Esophagus squamous epithelium (tissue), 5 donors: ENCODE data around the gene CCDC124. TPM values are rescaled to one million over a fixed set of nuclear protein-coding genes. Genes with fewer than 3 reads are reported as not detected.
"Not testable (repeated sequence)": the region's sequence is repeated elsewhere in the genome, so short reads cannot be mapped to it uniquely, and the experiment has no call there.

Source experiments
- DNase-seq: peaks from one replicate; lab custom pipeline; 2025; lab: John Stamatoyannopoulos, UW
- H3K27ac ChIP-seq, 4 donors: fragments of 200-600 bp; sonication (generic); one replicate each; pipeline ENCODE4 v1.5.1; 2016 to 2019; ENCODE audit warnings: mild to moderate bottlenecking in 1 of 4
- H3K27me3 ChIP-seq, 4 donors: fragments of 200-600 bp; sonication (generic); 1 replicate in 3 of 4; 2 replicates in 1 of 4; pipeline versions ENCODE4 v1.5.1 to v1.6.0; 2017 to 2021; ENCODE audit warnings: antibody characterized with exemption in 1 of 4
- H3K36me3 ChIP-seq, 3 donors: fragments of 200-600 bp; sonication (generic); one replicate each; pipeline ENCODE4 v1.5.1; 2016 to 2019
- H3K4me1 ChIP-seq, 3 donors: fragments of 200-600 bp; sonication (generic); one replicate each; pipeline ENCODE4 v1.5.1; 2017 to 2019
- H3K4me3 ChIP-seq, 4 donors: fragments of 200-600 bp; sonication (generic); 1 replicate in 3 of 4; 2 replicates in 1 of 4; pipeline ENCODE4 v1.5.1; 2016 to 2019; ENCODE audit warnings: mild to moderate bottlenecking in 2 of 4, moderate library complexity in 1 of 4
- H3K9me3 ChIP-seq, 3 donors: fragments of 200-600 bp; sonication (generic); one replicate each; pipeline ENCODE4 v1.5.1; 2016 to 2019
- POLR2A ChIP-seq, 4 donors: fragments of 450-650 bp; IDR thresholded peaks; one replicate each; pipeline ENCODE4 v1.6.1; 2017; ENCODE audit warnings: antibody characterized with exemption in 4 of 4, mild to moderate bottlenecking in 4 of 4, moderate library complexity in 3 of 4
- WGBS, 2 donors: methylation state at CpG; one replicate each; pipeline ENCODE4 v1.1.5; 2018; 5-methylcytosine and 5-hydroxymethylcytosine counted together
- intact Hi-C: fragments of 100-400 bp; cut with DNase I; formaldehyde crosslinking; loops from one replicate; pipeline ENCODE4 v1.15.0; 2022
- total RNA-seq, 4 donors: library from RNA; depleted of rRNA; stranded (reverse); fragments of >200 nt; gene quantifications; one replicate each; pipeline ENCODE4 v1.1.0, GENCODE V29; 2016
- TF ChIP-seq, protein P1 (sequence below), 6 experiments: fragments of 450-650 bp in 4 of 6; fragments of 200-600 bp in 2 of 6; sonication (generic) in 2 of 6; IDR thresholded peaks; one replicate each; pipeline ENCODE4 v1.5.1; 2016 to 2019; ENCODE audit warnings: antibody characterized with exemption in 6 of 6, mild to moderate bottlenecking in 4 of 6, moderate library complexity in 4 of 6
- donor health status: DM: yes; HTN: yes; CAD: no.

Gene CCDC124
- total RNA-seq, 4 donors from 2014 or later, result 50.2 to 80.6 (median 54.5) TPM

DNA sequence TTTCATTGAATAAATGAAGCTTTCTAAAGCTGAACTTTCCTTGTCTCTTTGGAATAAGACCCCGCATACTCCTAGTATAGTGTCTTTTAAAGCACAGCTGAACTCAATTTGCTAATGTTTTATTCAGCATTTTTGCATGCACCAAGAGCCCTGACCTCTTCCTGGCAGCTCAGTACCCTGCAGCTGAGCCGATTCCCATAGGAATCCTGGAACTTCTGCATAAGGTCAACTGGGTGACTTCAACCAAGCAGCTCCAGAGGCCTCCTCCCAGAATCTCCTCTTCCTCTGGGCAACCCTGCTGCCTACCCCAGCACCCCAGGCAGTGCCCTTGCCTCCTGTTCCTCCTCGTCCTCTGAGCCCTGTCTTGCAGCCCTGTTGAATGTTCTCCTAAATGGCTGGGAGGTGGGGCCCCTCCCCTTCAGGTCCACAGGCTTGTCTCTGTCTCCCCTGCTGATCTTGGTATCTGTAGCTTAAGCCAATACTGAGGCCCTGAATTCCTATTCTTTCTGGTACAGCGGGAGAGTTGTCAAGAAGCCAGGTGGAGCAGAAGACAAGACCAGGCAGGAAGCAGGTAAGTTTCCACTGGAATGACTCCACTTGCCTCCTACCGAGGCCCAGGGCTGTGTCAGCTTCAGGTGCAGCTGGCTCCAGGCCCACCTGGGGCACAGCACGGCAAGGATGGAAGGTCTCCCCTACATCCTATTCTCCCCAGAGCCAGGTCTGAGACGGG lies 23.6 kb upstream of the CCDC124 start:
- Histone ChIP-seq H3K27ac (peak overlapping the region in 1 of 4 donors; percentile 44), H3K27me3 (peaks cover 0 to 14% (median 0%) of the 10 kb centered on the region in 4 donors), H3K36me3 (no peaks in the 10 kb centered on the region), H3K4me1 (peaks cover 2 to 8% (median 5%) of the 10 kb centered on the region in 3 donors), H3K9me3 (peaks cover 0 to 19% (median 6%) of the 10 kb centered on the region in 3 donors), H3K4me3 (no peak overlapping the region)
- TF ChIP-seq POLR2A (IDR thresholded peaks at IDR 0.05), result no peak
- TF ChIP-seq, protein P1, sequence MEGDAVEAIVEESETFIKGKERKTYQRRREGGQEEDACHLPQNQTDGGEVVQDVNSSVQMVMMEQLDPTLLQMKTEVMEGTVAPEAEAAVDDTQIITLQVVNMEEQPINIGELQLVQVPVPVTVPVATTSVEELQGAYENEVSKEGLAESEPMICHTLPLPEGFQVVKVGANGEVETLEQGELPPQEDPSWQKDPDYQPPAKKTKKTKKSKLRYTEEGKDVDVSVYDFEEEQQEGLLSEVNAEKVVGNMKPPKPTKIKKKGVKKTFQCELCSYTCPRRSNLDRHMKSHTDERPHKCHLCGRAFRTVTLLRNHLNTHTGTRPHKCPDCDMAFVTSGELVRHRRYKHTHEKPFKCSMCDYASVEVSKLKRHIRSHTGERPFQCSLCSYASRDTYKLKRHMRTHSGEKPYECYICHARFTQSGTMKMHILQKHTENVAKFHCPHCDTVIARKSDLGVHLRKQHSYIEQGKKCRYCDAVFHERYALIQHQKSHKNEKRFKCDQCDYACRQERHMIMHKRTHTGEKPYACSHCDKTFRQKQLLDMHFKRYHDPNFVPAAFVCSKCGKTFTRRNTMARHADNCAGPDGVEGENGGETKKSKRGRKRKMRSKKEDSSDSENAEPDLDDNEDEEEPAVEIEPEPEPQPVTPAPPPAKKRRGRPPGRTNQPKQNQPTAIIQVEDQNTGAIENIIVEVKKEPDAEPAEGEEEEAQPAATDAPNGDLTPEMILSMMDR (IDR thresholded peaks at IDR 0.05), result no peak
- no peak for DNase-seq
- intact Hi-C loops, result no loop called here
- 29 to 43% methylated on average over 3 to 7 of the region's 7 CpGs for WGBS, 2 donors

DNA sequence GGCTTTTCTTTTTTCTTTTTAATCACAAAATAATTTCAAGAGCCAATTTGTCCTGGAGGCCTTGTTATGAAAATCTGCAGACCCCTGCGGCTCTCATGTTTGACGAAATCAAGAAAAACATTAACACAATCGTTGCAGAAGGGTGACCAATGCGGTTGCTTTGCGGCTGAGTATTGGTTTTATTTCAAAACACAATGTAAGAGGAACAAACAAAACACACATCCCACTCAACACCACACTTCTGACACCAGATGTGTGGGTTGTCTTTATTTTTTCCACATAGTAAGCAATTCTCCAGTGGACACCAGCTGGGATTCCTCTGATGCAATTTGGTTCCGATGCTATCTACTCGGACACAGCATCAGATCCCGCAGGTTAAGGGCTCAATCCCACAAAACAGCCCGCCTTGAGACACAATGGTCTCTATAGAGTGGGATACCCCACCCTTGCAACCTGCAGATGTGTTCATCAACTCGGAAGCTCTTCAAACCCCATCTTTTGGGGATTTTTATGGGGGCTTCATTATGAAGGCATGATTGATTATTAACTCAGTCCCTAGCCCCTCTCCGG lies 21.9 kb upstream of the CCDC124 start:
- Histone ChIP-seq H3K27ac (no peak overlapping the region), H3K27me3 (peaks cover 0 to 16% (median 0%) of the 10 kb centered on the region in 4 donors), H3K4me1 (peaks cover 2 to 12% (median 5%) of the 10 kb centered on the region in 3 donors), H3K9me3 (peaks cover 0 to 19% (median 6%) of the 10 kb centered on the region in 3 donors), H3K36me3 (no peaks in the 10 kb centered on the region), H3K4me3 (no peak overlapping the region)
- intact Hi-C loops, result no loop called here
- WGBS, 2 donors, result 81% methylated on average over 10 to 11 of the region's 11 CpGs
- TF ChIP-seq, protein P1 (IDR thresholded peaks at IDR 0.05), result no peak
- TF ChIP-seq POLR2A (IDR thresholded peaks at IDR 0.05), result no peak
- DNase-seq, result no peak

DNA sequence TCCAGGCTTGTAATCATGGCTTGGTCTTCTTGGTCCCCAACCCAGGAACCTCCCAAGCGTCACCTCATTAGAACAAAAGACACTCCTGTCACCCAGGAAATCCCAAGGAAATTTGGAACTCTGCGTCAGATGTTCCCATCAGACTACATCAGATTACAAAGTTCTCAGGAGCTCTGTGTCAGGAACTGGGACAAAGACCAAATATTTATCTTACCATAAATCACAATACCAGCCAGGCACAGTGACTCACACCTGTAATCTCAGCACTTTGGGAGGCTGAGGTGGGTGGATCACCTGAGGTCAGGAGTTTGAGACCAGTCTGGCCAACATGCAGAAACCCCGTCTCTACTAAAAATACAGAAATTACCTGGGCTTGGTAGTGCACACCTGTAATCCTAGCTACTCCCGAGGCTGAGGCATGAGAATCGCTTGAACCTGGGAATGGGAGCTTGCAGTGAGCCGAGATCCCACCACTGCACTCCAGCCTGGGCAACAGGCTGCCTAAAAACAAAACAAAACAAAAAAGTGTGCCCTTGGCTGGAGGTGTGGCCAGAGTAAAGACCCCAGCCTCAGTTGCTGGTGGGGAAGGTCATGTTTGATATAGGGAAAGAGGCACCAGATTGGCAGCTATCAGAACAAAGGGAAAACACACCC lies 16.7 kb upstream of the CCDC124 start:
- TF ChIP-seq, protein P1 (IDR thresholded peaks at IDR 0.05), result no peak
- no peak for TF ChIP-seq POLR2A (IDR thresholded peaks at IDR 0.05)
- no peak overlapping the region for H3K4me3 ChIP-seq
- intact Hi-C loops, result no loop called here
- peaks cover 0 to 12% (median 6%) of the 10 kb centered on the region in 3 donors for H3K4me1 ChIP-seq
- WGBS, 2 donors, result 39 to 55% methylated on average over 6 of the region's 6 CpGs
- no peak overlapping the region for H3K27ac ChIP-seq
- DNase-seq, result no peak
- no peaks in the 10 kb centered on the region for H3K36me3 ChIP-seq
- H3K9me3 ChIP-seq, result peaks cover 0 to 7% (median 0%) of the 10 kb centered on the region in 3 donors
- H3K27me3 ChIP-seq, result peaks cover 0 to 24% (median 0%) of the 10 kb centered on the region in 4 donors

DNA sequence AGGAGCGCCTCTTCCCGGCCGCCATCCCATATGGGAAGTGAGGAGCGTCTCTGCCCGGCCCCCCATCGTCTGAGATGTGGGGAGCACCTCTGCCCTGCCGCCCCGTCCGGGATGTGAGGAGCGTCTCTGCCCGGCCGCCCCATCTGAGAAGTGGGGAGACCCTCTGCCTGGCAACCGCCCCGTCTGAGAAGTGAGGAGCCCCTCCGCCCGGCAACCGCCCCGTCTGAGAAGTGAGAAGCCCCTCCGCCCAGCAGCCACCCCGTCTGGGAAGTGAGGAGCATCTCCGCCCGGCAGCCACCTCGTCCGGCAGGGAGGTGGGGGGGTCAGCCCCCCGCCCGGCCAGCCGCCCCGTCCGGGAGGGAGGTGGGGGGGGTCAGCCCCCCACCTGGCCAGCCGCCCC lies 14.7 kb upstream of the CCDC124 start:
- H3K27me3 ChIP-seq, result peaks cover 0 to 20% (median 0%) of the 10 kb centered on the region in 4 donors
- whole genome bisulfite sequencing, 2 donors, result no CpG with 5 or more reads among the region's 30 CpGs
- H3K27ac ChIP-seq, intact Hi-C loops, DNase-seq, H3K4me3 ChIP-seq, H3K36me3 ChIP-seq, H3K9me3 ChIP-seq: not testable (repeated sequence)
- peaks cover 0 to 12% (median 6%) of the 10 kb centered on the region in 3 donors for H3K4me1 ChIP-seq

DNA sequence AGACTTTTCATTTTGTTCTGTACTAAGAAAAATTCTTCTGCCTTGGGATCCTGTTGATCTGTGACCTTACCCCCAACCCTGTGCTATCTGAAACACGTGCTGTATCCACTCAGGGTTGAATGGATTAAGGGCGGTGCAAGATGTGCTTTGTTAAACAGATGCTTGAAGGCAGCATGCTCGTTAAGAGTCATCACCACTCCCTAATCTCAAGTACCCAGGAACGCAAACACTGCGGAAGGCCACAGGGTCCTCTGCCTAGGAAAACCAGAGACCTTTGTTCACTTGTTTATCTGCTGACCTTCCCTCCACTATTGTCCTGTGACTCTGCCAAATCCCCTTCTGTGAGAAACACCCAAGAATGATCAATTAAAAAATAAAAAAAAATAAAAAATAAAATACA lies 13.7 kb upstream of the CCDC124 start:
- intact Hi-C loops, H3K4me3 ChIP-seq, H3K9me3 ChIP-seq, H3K36me3 ChIP-seq, H3K27ac ChIP-seq, DNase-seq: not testable (repeated sequence)
- WGBS, 2 donors, result 47 to 55% methylated on average over 3 to 5 of the region's 5 CpGs
- H3K4me1 ChIP-seq, result peaks cover 0 to 12% (median 6%) of the 10 kb centered on the region in 3 donors
- peaks cover 0 to 10% (median 0%) of the 10 kb centered on the region in 4 donors for H3K27me3 ChIP-seq

DNA sequence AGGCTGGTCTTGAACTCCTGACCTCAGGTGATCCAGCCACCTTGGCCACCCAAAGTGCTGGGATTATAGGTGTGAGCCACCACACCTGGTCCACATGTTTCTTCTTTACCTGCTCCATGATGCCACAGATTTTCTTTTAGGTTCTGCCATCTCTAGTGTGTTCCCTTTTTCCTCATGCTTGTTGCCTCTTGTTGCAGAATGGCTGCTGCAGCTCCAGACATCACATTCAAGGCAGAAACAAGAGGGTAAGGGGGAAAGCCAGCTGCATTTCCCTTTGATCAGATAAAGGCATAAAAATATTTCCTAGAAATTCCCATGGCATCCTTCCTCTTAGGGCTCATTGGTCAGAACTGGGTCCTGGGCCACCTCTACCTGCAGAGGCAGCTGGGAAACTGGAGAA lies 12.3 kb upstream of the CCDC124 start:
- intact Hi-C loops, result no loop called here
- no peak for DNase-seq

More for the DNA sequence above, 12.3 kb upstream of the CCDC124 start:
- H3K27me3 ChIP-seq, result peaks cover 0 to 8% (median 0%) of the 10 kb centered on the region in 4 donors
- H3K27ac ChIP-seq, result no peak overlapping the region
- peaks cover 0 to 12% (median 6%) of the 10 kb centered on the region in 3 donors for H3K4me1 ChIP-seq
- H3K9me3 ChIP-seq, result no peaks in the 10 kb centered on the region
- TF ChIP-seq, protein P1 (IDR thresholded peaks at IDR 0.05), result no peak
- no peak for TF ChIP-seq POLR2A (IDR thresholded peaks at IDR 0.05)
- H3K4me3 ChIP-seq, result no peak overlapping the region
- H3K36me3 ChIP-seq, result no peaks in the 10 kb centered on the region
